Measurements from ENCODE around the gene SGCG.

DNA sequence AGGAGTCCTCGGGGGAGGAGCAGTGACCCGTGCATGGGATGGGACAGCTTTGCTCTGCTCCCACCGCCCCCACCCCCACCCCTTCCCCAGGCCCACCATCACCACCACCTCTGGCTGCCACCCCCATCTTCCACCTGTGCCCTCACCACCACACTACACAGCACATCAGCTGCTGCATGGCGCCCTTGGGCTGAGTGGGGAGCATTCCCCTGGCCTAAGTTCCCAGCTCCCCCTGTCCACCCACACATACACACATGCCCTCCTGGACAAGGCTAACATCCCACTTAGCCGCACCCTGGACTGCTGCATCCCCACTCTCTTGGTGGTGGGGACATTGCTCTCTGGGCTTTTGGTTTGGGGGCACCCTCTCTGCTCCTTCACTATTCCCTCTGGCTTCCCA, 46.2 kb upstream of the SGCG start:
- TF ChIP-seq, protein P1, sequence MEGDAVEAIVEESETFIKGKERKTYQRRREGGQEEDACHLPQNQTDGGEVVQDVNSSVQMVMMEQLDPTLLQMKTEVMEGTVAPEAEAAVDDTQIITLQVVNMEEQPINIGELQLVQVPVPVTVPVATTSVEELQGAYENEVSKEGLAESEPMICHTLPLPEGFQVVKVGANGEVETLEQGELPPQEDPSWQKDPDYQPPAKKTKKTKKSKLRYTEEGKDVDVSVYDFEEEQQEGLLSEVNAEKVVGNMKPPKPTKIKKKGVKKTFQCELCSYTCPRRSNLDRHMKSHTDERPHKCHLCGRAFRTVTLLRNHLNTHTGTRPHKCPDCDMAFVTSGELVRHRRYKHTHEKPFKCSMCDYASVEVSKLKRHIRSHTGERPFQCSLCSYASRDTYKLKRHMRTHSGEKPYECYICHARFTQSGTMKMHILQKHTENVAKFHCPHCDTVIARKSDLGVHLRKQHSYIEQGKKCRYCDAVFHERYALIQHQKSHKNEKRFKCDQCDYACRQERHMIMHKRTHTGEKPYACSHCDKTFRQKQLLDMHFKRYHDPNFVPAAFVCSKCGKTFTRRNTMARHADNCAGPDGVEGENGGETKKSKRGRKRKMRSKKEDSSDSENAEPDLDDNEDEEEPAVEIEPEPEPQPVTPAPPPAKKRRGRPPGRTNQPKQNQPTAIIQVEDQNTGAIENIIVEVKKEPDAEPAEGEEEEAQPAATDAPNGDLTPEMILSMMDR (conservative IDR thresholded peaks at IDR 0.05 in 1 of 2, IDR thresholded peaks at IDR 0.05 in 1 of 2; ENCODE audit: extremely low read depth in 1 of 2, insufficient read depth in 1 of 2, low read depth in 1 of 2, low read length in 2 of 2): no peak
- no peak for TF ChIP-seq EZH2 (IDR thresholded peaks at IDR 0.05; ENCODE audit: borderline replicate concordance, low read length)

All from mammary epithelial cell (primary cell).